Measurements from ENCODE around the gene RASGEF1C. TPM values are rescaled to one million over a fixed set of nuclear protein-coding genes. Genes with fewer than 3 reads are reported as not detected.

Gene RASGEF1C
- total and polyA plus RNA-seq, 10 of the 15 experiments (the other 5 are each of a cell fraction or from before 2014, with no cell fraction given) = not detected

DNA sequence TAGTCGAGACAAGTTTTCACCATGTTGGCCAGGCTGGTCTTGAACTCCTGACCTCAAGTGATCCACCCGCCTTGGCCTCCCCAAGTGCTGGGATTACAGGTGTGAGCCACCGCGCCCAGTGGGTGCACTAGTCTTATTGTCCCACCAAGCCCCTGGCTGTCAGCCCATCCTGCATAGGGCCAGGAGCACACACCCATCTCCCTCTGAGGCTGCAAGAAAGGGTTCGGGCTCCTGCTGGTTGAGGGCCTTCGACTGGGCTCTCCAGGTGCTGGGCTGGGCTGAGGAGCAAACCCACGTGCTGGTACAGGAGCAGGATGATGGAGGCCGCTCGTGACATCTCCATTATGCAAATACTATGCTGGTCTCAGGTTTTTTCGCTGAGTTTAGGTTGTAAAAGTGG, 112.4 kb downstream of the RASGEF1C start (continued):
- TF ChIP-seq SMAD5 (IDR thresholded peaks at IDR 0.05; ENCODE audit: low read depth) (no peak), SUZ12 (IDR thresholded peaks at IDR 0.05; ENCODE audit: unreplicated experiment) (no peak), SREBF2 (IDR thresholded peaks at IDR 0.05; ENCODE audit: low read length) (no peak)

DNA sequence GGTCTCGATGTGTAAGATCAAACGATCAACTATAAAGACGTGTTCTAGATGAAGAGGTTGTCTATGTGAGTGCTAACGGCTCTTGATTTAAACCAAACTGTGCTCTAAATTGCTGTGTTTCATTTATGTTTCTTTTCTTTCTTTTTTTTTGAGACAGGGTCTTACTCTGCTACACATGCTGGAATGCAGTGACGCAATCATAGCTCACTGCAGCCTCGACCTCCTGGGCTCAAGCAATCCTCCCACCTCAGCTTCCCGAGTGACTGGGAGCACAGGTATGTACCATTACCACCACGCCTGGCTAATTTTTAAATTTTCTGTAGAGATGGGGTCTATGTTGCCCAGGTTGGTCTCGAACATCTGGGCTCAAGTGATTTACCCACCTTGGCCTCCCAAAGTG, 113.5 kb downstream of the RASGEF1C start:
- ATAC-seq (no peak), DNase-seq (ENCODE audit: low read depth, low spot score) (no peak), FAIRE-seq (no peak)
- Histone ChIP-seq H3K79me2 (ENCODE audit: control insufficient read depth, insufficient read depth, low read length) (no peaks in the 10 kb centered on the region), H4K20me1 (ENCODE audit: control insufficient read depth, insufficient read depth) (no peaks in the 10 kb centered on the region), H3K4me3 (no peak overlapping the region), H3K9me3 (replicated peaks; ENCODE audit: control insufficient read depth, insufficient read depth, low read length) (no peaks in the 10 kb centered on the region), H3K36me3 (ENCODE audit: control insufficient read depth in 2 of 2, insufficient read depth in 2 of 2, low read length in 1 of 2) (no peaks in the 10 kb centered on the region), H3K4me1 (ENCODE audit: control insufficient read depth, insufficient read depth, low read length) (no peaks in the 10 kb centered on the region), H2AFZ (ENCODE audit: control insufficient read depth, low read depth, low read length) (no peak overlapping the region), H3K4me2 (ENCODE audit: control insufficient read depth, insufficient read depth) (no peak overlapping the region), H3K27ac (ENCODE audit: control insufficient read depth, insufficient read depth) (no peak overlapping the region), H3K9ac (ENCODE audit: control insufficient read depth, insufficient read depth, low read length) (no peak overlapping the region), H3K27me3 (replicated peaks in 1 of 2; ENCODE audit: control insufficient read depth in 2 of 2, insufficient read depth in 2 of 2, low read length in 1 of 2) (no peaks in the 10 kb centered on the region; a peak in 1 of 4 replicates)
- 36% methylated on average over 9 of the region's 9 CpGs for WGBS (ENCODE audit: insufficient coverage, insufficient replicate concordance, low lambda C conversion rate, missing lambda C conversion rate)
- POLR2A ChIA-PET = no interaction called here
- SMC1A ChIA-PET (ENCODE audit: uncharacterized antibody, unreplicated experiment) = no interaction called here
- in situ Hi-C loops (cut with MboI) (loop anchor here (25.0 kb wide), 1 partner anchor 308 kb away; the partner anchor contains the start of gene LTC4S), intact Hi-C loops (cut with micrococcal nuclease; ENCODE audit: unreplicated experiment) (no loop called here)
- CTCF ChIA-PET = no interaction called here
- RAD21 ChIA-PET (ENCODE audit: unreplicated experiment) = no interaction called here
- no TSS peak for BruUV-seq (replicated peaks)
- TF ChIP-seq ZNF217 (IDR thresholded peaks at IDR 0.05) (no peak), CBX3 (IDR thresholded peaks at IDR 0.05; ENCODE audit: borderline replicate concordance, low read depth) (no peak), TCF3 (IDR thresholded peaks at IDR 0.05; ENCODE audit: borderline replicate concordance, insufficient read depth, low read depth, low read length) (no peak), RUNX3 (IDR thresholded peaks at IDR 0.05; ENCODE audit: low read length) (no peak), POU2F2 (IDR thresholded peaks at IDR 0.05; ENCODE audit: borderline replicate concordance, low read depth, low read length) (no peak), ZNF274 (IDR thresholded peaks at IDR 0.05; ENCODE audit: insufficient read depth, insufficient read length) (no peak), MEF2B (IDR thresholded peaks at IDR 0.05; ENCODE audit: partially characterized antibody, poor library complexity, severe bottlenecking) (no peak), CHD1 (IDR thresholded peaks at IDR 0.05; ENCODE audit: low read depth, low read length) (no peak), BCL11A (IDR thresholded peaks at IDR 0.05; ENCODE audit: low read depth, low read length) (no peak), PML (IDR thresholded peaks at IDR 0.05; ENCODE audit: low read length) (no peak), NFIC (IDR thresholded peaks at IDR 0.05; ENCODE audit: low read depth, low read length) (no peak), RCOR1 (conservative IDR thresholded peaks at IDR 0.05; ENCODE audit: low read depth, low read length) (no peak), HDAC6 (IDR thresholded peaks at IDR 0.05; ENCODE audit: unreplicated experiment) (no peak), ZBTB11 (CRISPR knock-in tag; IDR thresholded peaks at IDR 0.05) (no peak), STAT1 (conservative IDR thresholded peaks at IDR 0.05) (no peak)

Data from GM12878 (cell line).